IMR-90 (cell line): ENCODE results near the gene EXOC4.

Experiments used
- POLR2A ChIP-seq: IDR thresholded peaks from 2 replicates; pipeline ENCODE4 v1.6.1; 2012; ENCODE audit warnings: mild to moderate bottlenecking, low read depth, low read length
- RAD21 ChIP-seq: IDR thresholded peaks from 2 replicates; pipeline ENCODE4 v1.6.1; 2012; ENCODE audit warnings: low read length, improper control_type of control experiment
- SMC3 ChIP-seq: fragments of 150-350 bp; IDR thresholded peaks from 2 replicates; pipeline ENCODE4 v1.6.1; 2016; ENCODE audit warnings: low read depth, mild to moderate bottlenecking, antibody characterized with exemption, low read length, moderate library complexity
- TF ChIP-seq, protein P1 (sequence below): conservative IDR thresholded peaks from 2 replicates; pipeline ENCODE4 v1.5.1; 2012; ENCODE audit warnings: mild to moderate bottlenecking, low read depth, low read length, improper control_type of control experiment

DNA sequence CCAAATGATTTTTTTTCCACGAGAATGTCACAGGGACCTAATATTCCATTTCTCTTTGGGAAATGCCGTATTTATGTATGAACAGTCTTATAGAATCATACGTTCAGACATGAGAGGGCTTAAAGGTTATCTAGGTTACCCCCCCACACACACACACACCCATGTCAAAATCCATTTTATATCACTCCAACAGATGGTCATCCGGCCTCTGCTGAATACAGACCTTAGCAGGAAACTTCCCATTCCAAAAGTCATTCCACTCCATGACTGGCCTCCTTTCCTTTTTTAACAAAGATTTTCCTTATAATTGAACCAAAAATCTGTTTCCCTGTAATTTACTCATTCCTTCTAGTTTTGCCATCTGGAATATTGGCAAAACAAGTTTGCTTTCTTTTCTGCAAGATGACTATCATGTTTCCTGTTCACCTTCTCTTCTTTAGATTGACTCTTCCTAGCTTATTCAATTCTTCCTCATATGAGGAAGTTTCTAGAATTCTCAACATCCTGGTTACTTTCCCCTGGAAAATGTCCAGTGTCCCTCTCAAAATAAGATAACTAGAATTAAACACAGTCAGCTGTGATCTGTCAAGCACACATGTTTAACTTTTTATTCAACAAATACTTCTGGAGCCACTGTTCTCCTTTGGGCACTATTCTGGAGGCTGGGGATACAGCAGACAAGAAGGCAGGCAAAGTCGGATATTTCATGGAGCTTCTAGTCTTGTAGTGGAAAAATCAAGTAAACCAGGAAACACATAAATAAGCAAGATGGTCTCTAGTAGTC lies 597.8 kb downstream of the EXOC4 start:
- TF ChIP-seq, protein P1, sequence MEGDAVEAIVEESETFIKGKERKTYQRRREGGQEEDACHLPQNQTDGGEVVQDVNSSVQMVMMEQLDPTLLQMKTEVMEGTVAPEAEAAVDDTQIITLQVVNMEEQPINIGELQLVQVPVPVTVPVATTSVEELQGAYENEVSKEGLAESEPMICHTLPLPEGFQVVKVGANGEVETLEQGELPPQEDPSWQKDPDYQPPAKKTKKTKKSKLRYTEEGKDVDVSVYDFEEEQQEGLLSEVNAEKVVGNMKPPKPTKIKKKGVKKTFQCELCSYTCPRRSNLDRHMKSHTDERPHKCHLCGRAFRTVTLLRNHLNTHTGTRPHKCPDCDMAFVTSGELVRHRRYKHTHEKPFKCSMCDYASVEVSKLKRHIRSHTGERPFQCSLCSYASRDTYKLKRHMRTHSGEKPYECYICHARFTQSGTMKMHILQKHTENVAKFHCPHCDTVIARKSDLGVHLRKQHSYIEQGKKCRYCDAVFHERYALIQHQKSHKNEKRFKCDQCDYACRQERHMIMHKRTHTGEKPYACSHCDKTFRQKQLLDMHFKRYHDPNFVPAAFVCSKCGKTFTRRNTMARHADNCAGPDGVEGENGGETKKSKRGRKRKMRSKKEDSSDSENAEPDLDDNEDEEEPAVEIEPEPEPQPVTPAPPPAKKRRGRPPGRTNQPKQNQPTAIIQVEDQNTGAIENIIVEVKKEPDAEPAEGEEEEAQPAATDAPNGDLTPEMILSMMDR: no peak
- TF ChIP-seq POLR2A (no peak), RAD21 (no peak), SMC3 (no peak)
